ENCODE results near the gene EXOC3. TPM values are rescaled to one million over a fixed set of nuclear protein-coding genes. Genes with fewer than 3 reads are reported as not detected.

EXOC3 gene
- total RNA-seq, 4 donors from 2014 or later, result 69.9 to 240 (median 76.1) TPM

- TF ChIP-seq POLR2A (IDR thresholded peaks at IDR 0.05), result no peak
- TF ChIP-seq POLR2AphosphoS5 (IDR thresholded peaks at IDR 0.05), result no peak
- TF ChIP-seq, protein P1, sequence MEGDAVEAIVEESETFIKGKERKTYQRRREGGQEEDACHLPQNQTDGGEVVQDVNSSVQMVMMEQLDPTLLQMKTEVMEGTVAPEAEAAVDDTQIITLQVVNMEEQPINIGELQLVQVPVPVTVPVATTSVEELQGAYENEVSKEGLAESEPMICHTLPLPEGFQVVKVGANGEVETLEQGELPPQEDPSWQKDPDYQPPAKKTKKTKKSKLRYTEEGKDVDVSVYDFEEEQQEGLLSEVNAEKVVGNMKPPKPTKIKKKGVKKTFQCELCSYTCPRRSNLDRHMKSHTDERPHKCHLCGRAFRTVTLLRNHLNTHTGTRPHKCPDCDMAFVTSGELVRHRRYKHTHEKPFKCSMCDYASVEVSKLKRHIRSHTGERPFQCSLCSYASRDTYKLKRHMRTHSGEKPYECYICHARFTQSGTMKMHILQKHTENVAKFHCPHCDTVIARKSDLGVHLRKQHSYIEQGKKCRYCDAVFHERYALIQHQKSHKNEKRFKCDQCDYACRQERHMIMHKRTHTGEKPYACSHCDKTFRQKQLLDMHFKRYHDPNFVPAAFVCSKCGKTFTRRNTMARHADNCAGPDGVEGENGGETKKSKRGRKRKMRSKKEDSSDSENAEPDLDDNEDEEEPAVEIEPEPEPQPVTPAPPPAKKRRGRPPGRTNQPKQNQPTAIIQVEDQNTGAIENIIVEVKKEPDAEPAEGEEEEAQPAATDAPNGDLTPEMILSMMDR (IDR thresholded peaks at IDR 0.05), result no peak
- no peak for TF ChIP-seq EP300 (IDR thresholded peaks at IDR 0.05; ENCODE audit: low read depth)
- in situ Hi-C loops (cut with MboI; ENCODE audit: low pct_ligation_motif_present in 1 of 4, low pct_unique_long_range_greater_than_20kb in 1 of 4, low sequenced_read_pairs in 3 of 4), result no loop called here
- H3K4me1 ChIP-seq, result no peaks in the 10 kb centered on the region
- intact Hi-C loops (cut with DNase I; ENCODE audit: low total_unique reads), result no loop called here
- DNase-seq, result peak; percentile 5
- H3K36me3 ChIP-seq, result peaks cover 0 to 69% (median 29%) of the 10 kb centered on the region in 4 donors
- H3K27me3 ChIP-seq, result no peaks in the 10 kb centered on the region
- WGBS, 2 donors (ENCODE audit: low coverage in 1 of 2), result 87 to 100% methylated on average over 3 to 11 of the region's 11 CpGs
- H3K4me3 ChIP-seq, result no peak overlapping the region
- H3K9me3 ChIP-seq, result peaks cover 7 to 14% of the 10 kb centered on the region in 2 donors
- H3K27ac ChIP-seq, result no peak overlapping the region
These were observed 12.0 kb downstream of the EXOC3 start for GRCh38 chr5:454936-455335.

DNA sequence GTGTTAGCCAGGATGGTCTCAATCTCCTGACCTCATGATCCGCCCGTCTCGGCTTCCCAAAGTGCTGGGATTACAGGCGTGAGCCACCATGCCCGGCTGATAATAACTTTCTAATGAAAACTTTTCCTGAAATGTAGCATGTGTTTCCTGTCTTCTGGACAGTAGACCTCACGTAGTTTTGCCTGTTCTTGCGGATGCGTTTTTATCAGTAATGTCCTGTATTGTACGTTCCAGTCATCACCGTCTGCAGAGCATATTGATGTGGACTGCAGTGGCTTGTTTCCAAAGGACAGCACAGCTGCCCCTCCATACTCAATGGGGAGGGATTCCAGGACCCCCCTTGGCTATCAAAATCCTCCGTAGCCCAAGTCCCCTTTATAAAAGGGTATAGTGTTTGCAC lies 12.8 kb downstream of the EXOC3 start:
- in situ Hi-C loops (cut with MboI; ENCODE audit: low pct_ligation_motif_present in 1 of 4, low pct_unique_long_range_greater_than_20kb in 1 of 4, low sequenced_read_pairs in 3 of 4) (no loop called here), intact Hi-C loops (cut with DNase I; ENCODE audit: low total_unique reads) (no loop called here)
- Histone ChIP-seq H3K9me3 (peaks cover 7 to 14% of the 10 kb centered on the region in 2 donors), H3K27me3 (no peaks in the 10 kb centered on the region), H3K4me3 (no peak overlapping the region), H3K27ac (no peak overlapping the region), H3K36me3 (peaks cover 0 to 63% (median 29%) of the 10 kb centered on the region in 4 donors), H3K4me1 (no peaks in the 10 kb centered on the region)
- no peak for TF ChIP-seq EP300 (IDR thresholded peaks at IDR 0.05; ENCODE audit: low read depth)
- TF ChIP-seq, protein P1 (IDR thresholded peaks at IDR 0.05), result no peak
- WGBS, 2 donors (ENCODE audit: low coverage in 1 of 2), result 94 to 97% methylated on average over 5 to 11 of the region's 11 CpGs
- DNase-seq, result no peak

- peak; percentile 4 for DNase-seq
- Histone ChIP-seq H3K27ac (no peak overlapping the region), H3K4me1 (no peaks in the 10 kb centered on the region), H3K36me3 (peaks cover 0 to 60% (median 26%) of the 10 kb centered on the region in 4 donors), H3K9me3 (peaks cover 5 to 9% of the 10 kb centered on the region in 2 donors), H3K4me3 (no peak overlapping the region), H3K27me3 (no peaks in the 10 kb centered on the region)
- in situ Hi-C loops (cut with MboI; ENCODE audit: low pct_ligation_motif_present in 1 of 4, low pct_unique_long_range_greater_than_20kb in 1 of 4, low sequenced_read_pairs in 3 of 4) (no loop called here), intact Hi-C loops (cut with DNase I; ENCODE audit: low total_unique reads) (no loop called here)
- TF ChIP-seq POLR2AphosphoS5 (IDR thresholded peaks at IDR 0.05), result no peak
- 79 to 88% methylated on average over 7 to 28 of the region's 28 CpGs for WGBS, 2 donors (ENCODE audit: low coverage in 1 of 2)
These were observed 13.6 kb downstream of the EXOC3 start for GRCh38 chr5:456351-457194.

DNA sequence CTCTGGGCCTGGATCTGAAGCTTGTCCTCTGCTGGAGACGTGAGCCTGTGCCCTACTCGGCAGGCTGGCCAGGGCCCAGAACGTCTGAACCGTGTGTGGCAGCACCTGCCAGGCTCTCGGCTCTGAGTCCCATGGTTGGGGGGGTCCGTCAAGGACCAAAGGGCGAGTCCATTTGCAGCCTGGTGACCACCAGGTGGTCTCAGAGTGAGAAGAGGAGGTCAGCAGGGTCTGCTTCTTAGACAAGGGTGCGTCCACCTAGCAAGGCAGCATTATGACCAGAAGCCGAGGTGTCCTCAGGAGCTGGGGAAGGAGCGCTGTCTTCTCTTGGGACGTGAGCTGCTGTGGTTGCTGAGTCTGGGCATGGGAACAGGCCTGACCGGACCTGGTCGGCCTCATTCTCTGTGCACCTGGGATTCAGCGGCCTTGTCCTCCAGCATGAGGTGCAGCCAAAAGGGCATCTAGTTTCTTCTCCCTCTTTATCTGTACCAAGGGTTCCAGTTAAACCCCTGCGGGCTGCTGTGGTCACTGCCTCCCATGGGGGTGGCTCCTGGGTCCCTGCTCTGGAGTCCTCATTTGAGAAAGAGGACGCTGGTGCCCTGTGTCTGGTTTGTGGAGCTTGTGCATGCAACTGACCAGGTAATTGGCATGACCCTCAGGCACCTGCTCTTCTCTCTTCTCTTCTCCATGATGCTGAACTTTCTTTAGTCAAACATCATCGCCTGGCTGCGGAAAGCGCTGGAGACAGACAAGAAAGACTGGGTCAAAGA lies 14.4 kb downstream of the EXOC3 start:
- H3K27me3 ChIP-seq, result no peaks in the 10 kb centered on the region
- peaks cover 0 to 60% (median 25%) of the 10 kb centered on the region in 4 donors for H3K36me3 ChIP-seq
- peak; percentile 5 for DNase-seq
- peaks cover 0 to 1% of the 10 kb centered on the region in 2 donors for H3K9me3 ChIP-seq
- TF ChIP-seq, protein P1 (IDR thresholded peaks at IDR 0.05), result no peak
- TF ChIP-seq POLR2AphosphoS5 (IDR thresholded peaks at IDR 0.05) (no peak), EP300 (IDR thresholded peaks at IDR 0.05; ENCODE audit: low read depth) (no peak)
- no peak overlapping the region for H3K4me3 ChIP-seq
- in situ Hi-C loops (cut with MboI; ENCODE audit: low pct_ligation_motif_present in 1 of 4, low pct_unique_long_range_greater_than_20kb in 1 of 4, low sequenced_read_pairs in 3 of 4) (no loop called here), intact Hi-C loops (cut with DNase I; ENCODE audit: low total_unique reads) (no loop called here)
- H3K4me1 ChIP-seq, result no peaks in the 10 kb centered on the region
- no peak overlapping the region for H3K27ac ChIP-seq
- WGBS, 2 donors (ENCODE audit: low coverage in 1 of 2), result 96% methylated on average over 19 of the region's 19 CpGs; no CpG with 5 or more reads in 1 of the 2 donors

Measured in transverse colon (tissue), 4 donors.